HG03571 (cell line): ENCODE measurements around the gene RAB12.
A peak's percentile ranks its signal among the peaks of the same experiment; 100 is the strongest.
"Not testable (repeated sequence)": the region's sequence is repeated elsewhere in the genome, so short reads cannot be mapped to it uniquely, and the experiment has no call there.

Experiments
- ATAC-seq: cut with Tn5 transposase; IDR thresholded peaks from one replicate; pipeline ENCODE4 v1.9.1; 2021; ENCODE audit not compliant: unreplicated experiment

The RAB12 gene, protein sequence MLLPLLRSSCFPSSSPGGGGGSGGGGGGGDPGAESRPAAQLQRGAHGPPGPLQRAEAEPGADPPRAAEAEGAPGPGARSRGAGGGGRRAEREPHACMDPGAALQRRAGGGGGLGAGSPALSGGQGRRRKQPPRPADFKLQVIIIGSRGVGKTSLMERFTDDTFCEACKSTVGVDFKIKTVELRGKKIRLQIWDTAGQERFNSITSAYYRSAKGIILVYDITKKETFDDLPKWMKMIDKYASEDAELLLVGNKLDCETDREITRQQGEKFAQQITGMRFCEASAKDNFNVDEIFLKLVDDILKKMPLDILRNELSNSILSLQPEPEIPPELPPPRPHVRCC

DNA sequence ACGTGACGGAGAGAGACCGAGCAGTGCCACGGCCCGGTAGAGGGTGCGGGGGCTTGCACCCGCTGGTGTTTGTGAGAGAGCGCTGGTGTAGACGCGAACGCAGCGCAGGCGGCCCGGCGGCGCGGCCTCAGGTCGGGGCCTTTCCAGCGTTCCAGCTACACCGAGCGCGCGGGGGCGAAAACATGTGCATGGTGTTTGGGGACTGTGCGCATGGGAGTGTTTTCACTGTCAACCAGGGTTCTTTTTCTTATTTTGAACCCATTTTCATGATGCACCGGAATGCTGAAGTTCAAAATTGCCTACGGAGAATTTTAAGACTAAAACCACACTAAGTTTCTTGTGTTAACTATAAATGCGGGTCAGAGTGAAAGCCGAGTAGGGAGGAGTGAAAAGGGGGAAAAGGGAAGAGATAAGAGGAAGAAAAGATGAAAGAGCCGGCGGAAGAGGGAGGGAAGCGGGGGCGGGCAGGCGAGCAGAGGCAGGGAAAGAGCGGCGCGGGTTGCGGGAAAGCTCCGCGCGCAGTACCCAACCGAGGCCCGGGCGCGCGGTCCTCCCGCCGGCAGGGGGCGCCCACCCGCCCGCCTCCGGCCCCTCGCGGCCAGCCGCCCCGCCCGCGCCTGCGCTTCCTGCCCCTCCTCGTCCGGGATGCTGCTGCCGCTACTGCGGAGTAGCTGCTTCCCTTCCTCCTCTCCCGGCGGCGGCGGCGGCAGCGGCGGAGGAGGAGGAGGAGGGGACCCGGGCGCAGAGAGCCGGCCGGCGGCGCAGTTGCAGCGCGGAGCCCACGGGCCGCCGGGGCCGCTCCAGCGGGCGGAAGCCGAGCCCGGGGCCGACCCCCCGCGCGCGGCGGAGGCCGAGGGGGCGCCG, at the start of gene RAB12:
TSS of gene RAB12 (plus strand) at position 643 of the 864 bp plus-strand sequence. CDS start at position 646, 3 bp downstream.
- peak; percentile 52 for ATAC-seq

DNA sequence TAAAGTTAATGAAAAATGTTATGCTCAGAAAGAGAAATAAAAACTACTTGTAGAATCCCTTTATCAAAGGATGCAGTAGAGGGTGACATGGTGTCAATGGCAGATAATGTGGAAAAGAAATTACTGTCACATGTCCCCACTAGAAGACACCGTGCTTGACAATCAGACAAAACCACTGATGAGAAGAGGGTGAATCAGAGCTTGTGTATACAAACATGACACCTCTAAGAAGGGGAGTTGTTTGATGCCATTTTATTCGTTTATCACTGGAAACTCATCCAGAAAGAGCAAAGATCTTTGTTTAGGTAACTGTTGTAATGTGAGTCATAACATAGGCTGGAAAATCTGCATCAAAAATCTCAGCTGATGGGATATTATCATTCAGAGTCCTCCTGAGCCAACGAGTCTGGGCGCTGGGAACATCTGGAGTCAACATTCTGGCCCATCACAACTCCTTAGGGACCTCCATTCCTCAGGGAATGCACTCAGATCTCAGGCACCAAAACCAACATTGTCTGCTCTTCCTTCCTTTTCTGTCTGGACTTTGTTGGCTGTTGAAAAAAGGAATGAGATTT, 49.5 kb upstream of the RAB12 start:
- ATAC-seq, result no peak

DNA sequence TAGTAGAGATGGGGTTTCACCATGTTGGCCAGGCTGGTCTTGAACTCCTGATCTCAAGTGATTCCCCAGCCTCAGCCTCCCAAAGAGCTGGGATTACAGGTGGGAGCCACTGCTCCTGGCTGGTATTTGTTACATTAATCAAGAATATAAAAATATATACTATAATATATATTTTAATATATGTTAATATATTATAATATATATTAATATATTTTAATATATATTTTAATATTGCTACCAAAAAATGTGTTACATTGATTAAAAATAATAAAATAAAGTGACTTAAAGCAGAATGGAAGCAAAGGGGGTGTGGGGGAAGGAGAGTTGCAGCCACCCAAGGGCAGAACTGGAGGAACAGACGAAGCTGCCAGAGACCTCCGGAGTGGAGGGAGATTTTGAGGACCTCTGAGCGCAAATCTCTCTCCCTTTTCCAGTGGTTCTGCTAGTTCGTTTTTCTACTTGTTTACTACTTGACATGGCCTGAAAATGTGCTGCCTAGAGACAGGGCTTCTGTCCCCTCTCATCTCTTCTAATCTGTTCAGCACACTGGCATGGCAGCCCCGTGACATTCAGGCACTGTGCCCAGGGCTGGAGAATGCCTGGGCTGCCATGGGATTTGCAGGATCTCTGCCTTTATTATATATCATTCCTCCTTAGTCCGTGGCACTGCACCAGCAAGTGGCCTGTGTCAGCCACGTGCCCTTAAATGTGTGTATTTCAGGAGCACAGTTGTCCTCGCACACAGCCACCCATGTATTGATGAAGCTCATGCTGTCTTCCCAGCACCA, 47.9 kb upstream of the RAB12 start:
- ATAC-seq, result no peak

DNA sequence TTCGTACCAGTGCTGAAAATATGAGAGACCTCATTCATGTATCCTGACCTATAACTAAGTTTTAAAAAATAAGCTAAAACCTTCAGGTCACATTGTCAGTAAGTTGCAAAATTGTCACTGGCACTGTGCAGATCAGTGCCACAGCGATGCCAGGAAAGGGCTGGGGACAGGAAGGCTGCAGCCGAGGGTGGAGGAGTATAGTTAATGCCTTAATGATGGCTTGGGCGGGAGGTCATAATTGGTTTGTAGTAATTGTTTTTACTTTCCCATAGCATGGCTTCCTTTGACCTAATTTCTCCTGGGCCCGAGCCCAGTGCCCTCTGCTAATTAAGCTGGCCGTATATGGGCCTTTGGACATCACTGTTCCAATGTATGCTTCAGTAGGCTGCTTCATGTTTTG, 47.2 kb upstream of the RAB12 start:
- ATAC-seq, result no peak

DNA sequence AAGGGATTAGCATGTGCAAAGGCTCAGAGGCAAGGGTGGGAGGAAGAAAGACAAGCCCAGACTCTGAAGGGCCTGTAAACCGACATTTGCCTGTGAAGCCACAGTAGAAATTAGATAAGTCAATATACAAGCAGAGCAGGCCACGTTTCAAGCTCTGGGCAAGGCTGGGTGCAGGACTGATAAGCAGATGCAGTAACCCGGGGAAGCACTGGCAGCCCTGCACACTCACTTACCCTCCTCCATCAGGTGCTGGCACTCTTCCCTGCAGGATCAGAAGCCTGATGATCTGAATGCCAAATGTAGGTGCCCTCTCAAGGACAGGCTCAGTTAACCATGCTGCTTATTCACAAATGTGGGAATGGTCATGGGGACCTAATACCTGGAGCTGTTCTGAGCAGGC, 46.3 kb upstream of the RAB12 start:
- ATAC-seq, result no peak

DNA sequence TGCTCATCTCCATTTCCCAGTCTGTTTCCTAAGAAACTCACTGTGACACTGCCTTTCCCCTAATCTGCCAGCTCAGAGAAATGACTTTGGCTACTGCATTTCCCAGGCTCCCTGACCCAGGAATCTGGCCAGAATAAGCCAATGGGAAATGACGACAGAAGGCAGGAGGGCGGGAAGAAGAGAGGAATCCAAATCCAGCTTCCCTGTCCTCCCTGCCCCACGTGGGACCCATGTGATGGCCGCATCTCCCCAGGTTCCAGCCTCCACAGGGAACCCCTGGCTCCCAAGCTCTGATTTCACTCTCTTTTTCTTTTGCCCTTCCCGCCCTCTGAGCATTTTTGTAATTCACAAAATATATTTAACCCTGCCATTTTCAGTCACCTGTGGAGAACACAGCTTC, 37.8 kb upstream of the RAB12 start:
- no peak for ATAC-seq

DNA sequence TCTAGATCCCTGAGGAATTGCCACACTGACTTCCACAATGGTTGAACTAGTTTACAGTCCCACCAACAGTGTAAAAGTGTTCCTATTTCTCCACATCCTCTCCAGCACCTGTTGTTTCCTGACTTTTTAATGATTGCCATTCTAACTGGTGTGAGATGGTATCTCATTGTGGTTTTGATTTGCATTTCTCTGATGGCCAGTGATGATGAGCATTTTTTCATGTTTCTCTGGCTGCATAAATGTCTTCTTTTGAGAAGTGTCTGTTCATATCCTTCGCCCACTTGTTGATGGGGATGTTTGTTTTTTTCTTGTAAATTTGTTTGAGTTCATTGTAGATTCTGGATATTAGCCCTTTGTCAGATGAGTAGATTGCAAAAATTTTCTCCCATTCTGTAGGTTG, 35.5 kb upstream of the RAB12 start:
- not testable (repeated sequence) for ATAC-seq

DNA sequence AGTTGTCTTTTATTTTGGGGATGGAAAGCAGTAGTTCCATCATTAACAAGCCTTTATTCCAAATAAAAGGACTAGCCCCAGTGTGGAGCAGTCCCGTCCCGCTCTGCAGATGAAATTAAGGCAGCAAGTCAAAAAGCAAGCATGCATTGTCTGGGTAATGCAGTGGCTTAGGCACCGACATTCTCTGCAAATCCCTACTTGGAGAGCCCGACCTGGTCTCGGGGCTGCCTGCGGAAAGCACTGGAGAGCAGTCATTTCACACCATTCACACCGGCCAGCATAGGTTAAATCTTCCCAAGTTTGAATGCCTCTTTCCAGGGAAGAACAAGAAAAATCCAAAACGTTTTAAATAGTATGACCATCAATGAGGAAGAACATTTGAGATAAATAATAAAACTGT, 24.4 kb upstream of the RAB12 start:
- no peak for ATAC-seq

DNA sequence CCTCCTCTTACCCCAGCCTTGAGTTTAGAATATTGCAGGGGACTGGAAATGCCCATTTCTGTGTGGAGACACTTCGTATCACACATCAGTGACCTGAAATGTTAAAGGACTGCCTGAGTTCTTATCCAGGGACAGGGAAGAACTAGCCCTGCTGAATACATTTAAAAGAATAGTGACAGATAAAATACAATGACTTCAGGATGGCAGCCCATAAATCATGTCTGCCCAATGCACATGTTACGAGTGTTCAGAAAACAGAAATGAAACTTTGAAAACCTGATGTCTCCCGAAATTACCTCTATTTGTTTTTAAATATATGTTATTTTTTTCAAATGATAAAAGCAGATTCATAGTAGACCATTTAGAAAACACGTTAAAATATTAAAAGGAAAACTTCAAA, 22.3 kb upstream of the RAB12 start:
- no peak for ATAC-seq

DNA sequence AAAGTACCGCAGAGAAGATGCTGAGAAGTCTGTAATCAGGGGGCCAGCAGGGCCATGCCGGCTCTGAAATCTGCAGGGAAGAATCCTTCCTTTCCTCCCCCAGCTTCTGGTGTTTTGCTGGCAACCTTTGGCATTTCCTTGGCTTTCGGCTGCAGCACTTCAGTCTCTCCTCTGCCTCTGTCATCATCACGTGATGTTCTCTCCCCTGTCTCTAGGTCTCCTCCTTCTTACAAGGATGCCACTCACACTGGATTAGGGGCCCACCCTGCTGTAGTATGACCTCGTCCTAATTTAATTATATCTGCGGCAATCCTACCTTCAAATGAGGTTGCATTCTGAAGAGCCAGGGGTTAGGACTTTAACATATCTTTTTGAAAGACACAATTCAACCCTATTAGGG, 13.8 kb upstream of the RAB12 start:
- ATAC-seq, result no peak

DNA sequence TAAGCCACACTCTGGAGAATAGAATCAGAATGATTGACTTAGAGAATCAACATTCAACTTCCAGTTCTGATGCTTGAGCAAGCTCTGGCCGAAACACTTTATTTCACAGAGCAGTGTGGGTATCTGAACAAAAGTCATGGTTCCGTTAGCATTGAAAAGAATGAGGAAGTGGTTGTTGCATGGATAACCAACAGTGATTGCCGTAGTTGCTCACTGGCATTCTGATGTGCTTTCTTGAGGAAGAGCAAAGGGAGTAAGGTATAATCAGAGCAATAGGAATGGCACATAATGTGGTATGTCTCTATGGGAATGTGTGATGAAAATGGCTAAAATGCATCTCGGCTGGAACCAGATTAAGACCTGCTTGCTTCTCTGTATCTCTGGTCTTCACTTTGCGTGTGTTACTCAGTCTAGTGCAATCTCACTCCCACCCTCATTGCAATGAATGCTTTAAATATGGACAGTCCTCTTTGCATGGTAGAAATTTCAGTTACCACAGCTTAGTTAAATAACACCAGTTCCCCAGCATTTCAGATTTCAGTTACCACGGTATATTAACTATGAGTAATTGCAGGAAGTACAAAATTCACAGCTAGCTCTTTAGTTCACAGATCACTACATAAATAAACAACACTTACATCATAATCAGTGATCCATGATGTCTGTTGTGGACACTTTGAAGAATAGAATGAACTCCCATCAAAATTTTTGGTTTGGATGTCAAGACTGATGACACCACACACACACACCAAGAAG, 7.8 kb upstream of the RAB12 start:
- peak; percentile 60 for ATAC-seq

DNA sequence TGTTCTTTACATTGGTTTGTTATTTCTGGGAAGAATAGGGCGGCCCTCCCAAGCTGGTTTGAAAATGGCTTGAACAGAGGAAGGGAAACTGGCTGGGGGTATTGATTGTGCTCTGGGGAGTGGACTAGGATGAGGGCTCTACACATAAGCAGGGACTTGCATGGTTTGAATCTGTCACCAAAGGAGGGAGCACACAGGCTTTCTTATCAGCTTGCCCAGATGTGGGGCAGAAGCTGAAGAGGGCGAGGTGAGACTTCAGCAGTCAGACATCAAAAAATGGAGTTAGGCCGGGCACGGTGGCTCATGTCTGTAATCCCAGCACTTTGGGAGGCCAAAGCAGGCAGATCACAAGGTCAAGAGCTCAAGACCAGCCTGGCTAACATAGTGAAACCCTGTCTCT, 7.2 kb upstream of the RAB12 start:
- ATAC-seq, result peak; percentile 11

DNA sequence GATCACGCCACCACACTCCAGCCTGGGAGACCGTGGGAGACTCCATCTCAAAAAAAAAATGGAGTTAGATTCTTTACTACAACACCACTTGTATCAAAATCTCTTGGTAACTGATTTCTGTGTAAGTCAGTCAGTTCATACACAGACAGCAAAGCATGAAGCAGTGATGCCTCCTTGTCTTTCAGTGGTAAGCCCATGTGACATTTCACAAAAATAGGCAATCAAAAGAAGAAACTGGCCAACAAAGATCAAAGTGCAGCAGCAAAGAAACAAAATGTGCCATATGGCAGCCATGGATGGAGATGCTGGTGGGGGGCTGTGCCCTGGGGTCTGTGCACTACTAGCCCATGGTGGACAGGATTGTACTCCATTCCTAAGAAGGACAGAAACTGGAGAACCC, 6.7 kb upstream of the RAB12 start:
- ATAC-seq, result no peak

DNA sequence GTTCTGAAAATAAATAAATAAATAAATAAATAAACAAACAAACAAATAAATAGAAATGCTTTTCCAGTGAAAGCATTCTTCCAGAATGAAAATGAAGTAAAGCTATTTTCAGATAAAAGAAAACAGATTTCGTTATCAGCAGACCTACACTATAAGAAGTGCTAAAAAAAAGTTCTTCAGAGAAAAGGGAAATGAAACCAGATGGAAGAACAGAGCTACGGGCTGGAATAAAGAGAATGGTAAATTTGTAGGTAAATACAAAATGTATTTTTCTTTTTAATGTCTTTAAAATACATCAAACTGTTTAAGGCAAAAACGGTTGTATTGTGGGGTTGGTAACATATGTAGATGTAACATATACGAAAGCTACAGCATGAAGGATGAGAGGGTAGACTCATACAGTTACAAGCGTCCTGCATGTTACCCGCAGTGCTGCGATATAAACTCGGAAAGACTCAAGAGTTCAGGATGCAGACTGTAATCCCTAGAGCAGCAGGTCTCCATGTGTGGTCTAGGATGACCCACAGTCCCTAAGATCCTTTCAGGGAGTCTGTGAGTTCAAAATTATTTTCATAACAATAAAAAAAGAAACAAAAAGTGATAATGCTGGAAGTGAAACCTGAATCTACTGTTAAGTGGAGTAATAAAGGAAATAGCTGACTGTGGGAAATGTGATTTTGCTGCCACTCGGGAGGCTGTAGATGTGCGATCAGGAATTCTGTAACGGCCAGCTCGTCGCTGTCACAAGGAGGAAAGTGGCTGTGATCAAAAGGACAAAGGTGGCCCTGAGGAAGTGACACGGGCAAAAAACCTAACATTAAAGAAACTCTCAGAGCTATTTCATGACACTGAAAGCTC, 5.3 kb upstream of the RAB12 start:
- ATAC-seq, result no peak

DNA sequence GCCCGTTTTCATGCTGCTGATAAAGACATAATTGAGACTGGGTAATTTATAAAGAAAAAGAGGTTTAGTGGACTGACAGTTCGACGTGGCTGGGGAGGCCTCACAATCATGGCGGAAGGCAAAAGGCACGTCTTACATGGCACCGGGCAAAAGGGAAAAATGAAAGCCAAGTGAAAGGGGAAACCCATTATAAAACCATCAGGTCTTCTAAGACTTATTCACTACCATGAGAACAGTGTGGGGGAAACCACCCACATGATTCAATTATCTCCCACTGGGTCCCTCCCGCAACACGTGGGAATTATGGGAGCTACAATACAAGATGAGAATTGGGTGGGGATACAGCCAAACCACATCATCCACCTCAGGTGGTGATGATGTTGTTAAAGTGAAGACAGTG, 3.3 kb upstream of the RAB12 start:
- no peak for ATAC-seq

DNA sequence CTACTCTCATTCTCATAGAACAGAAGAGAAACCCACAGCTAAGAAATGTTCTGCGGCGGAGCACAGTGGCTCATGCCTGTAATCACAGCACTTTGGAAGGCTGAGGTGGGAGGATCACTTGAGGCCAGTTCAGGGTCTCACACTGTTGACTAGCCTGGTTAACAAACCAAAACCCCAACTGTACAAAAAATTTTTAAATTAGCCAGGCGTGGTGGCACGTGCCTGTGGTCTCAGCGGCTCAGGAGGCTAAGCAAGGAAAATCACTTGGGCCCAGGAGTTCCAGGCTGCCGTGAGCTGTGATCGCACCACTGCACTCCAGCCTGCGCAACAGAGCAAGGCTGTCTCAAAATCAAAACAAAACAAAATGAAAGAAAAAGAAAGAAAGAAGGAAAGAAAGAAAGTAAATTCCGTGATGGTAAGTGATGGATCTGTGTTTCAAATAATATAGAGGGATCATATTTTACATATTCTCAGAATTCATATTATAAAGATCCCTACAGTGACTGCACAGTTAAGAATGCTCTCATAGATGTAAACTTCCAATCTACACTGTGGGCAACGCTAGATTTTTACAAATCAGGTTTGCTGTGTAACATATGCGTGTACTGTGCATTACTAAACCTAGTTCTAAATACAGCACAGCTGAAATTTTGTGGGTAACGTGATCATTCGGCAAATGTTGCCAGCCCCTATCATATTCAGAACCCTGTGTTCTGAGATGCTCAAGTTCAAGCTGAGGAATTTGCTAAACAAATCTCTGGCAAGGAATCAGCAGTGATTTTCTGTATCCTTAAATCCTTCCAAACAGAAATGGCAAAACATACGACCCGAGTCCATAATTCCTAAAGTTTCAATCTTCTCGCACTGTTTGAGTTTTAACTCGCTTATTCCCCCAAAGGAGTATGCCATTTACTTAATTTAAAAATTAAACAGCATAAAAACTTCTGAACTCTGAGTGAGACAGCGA, 1.2 kb upstream of the RAB12 start:
- ATAC-seq, result no peak

DNA sequence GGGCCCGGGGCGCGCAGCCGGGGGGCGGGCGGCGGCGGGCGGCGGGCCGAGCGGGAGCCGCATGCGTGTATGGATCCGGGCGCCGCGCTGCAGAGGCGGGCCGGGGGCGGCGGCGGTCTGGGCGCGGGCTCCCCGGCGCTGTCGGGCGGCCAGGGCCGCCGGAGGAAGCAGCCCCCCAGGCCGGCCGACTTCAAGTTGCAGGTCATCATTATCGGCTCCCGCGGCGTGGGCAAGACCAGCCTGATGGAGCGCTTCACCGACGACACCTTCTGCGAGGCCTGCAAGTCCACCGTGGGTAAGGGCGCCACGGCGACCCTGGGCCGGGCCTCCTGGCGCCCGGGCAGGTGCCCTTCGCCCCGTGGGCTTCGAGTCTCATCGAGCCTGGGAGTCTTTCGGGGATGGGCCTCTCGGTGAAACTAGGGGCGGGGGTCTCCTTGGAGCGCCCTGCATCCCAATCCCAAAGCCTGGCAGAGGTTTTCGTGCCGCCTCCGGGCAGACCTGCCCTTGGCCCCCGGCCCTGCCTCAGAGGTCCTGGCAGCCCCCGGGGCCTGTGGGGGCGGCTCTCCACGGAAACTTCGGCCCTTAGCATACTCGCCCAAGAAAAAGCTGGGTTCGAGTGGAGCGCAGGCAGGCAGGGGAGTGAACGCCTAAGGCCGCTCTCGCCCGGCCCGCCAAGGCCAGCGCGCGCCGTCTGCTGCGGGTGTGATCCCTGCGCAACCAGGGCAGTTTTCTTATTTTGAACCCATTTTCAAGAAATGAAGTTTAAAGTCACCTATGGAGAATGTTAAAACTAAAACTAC, 622 bp downstream of the RAB12 start:
- ATAC-seq, result peak; percentile 7

DNA sequence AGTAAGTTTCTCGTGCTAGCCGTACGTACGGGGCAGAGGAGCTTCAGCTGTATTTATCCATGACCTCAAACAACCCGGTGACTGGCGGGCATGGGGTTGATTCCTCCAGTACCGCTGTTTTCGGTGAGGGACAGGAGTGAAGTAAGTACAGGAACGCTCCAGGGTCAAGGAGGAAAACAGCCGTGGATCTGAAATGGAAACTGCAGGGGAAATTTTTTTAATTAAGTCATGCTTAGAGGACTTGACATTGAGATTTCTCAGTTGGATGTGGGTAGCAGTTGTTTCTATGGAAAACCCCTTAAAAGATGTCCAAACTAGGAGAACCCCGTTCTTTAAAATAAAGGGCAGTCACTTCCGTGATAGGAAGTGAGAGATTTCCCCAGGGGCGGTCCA, 1.2 kb downstream of the RAB12 start:
- no peak for ATAC-seq
